ENCODE results near the gene PPBP. TPM values are rescaled to one million over a fixed set of nuclear protein-coding genes. Genes with fewer than 3 reads are reported as not detected.
"Not testable (repeated sequence)": the region's sequence is repeated elsewhere in the genome, so short reads cannot be mapped to it uniquely, and the experiment has no call there.

Gene PPBP
- total RNA-seq, 1 experiment from 2014 or later: not detected

DNA sequence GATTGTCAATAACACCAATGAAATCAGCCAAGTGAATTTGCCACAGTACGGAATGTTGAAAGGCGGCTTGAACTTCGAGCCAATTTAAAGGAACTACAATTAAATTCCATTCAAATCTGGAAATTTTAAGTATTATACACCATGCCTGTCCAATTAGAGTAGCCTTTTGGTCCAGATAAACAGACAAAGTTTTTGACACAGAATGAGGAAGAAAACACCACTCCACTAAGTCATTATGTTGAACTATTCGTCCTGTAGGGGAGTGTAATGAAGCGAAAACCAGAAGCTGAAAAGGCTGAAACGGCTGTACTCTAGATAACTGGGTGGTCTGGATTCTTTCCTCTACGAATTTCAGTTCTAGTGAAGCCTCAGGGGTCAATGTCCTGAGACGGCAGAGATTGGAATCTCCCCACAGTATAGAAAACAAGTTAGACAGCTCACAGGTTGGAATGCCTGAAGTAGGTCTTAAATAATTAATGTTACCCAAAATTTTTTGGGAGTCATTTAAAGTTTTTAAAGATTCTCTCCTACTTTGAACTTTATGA, 37.5 kb downstream of the PPBP start:
- DNase-seq (ENCODE audit: low read depth in 1 of 2, low spot score in 2 of 2); H3K27ac ChIP-seq; H3K27me3 ChIP-seq (replicated peaks); H3K4me1 ChIP-seq (replicated peaks); H3K4me3 ChIP-seq; H3K36me3 ChIP-seq; H3K9me3 ChIP-seq (replicated peaks): not testable (repeated sequence)

DNA sequence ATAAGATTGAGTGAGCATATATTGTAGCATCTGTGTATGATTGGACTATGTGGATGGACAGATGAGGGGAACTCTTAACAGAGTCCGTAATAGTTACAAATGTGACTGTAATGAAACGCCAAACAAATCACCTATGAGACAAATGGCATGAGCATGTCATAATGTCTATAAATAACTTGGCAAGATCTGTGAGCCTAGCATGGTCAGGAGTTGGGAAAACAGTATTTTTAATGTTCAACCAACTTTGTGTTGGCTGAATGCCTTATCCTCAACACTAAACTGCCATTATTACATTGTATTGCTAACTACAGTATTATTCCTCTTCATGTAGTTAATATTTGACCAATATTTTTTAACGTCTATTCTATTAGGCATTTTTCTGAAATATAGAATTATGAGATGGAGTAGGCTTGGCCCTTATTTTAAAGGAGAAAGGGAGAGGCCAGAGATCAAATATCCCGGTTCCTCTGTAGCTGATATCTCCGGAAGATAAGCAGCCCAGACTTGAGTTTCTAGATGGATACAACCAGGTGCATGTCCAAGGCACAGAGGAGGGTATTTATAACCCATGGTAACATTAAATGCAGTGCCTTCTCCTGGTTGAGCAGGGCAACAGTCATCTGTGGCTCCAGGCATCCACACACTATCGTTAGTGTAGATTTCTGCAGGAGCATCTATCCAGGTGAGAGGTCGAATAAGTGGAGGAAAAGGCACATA, 38.8 kb downstream of the PPBP start:
- no peaks in the 10 kb centered on the region for H3K9me3 ChIP-seq (replicated peaks)
- no peaks in the 10 kb centered on the region for H3K36me3 ChIP-seq
- DNase-seq (ENCODE audit: low read depth in 1 of 2, low spot score in 2 of 2): no peak
- no peaks in the 10 kb centered on the region for H3K4me1 ChIP-seq (replicated peaks)
- no peak overlapping the region for H3K27ac ChIP-seq
- H3K27me3 ChIP-seq (replicated peaks): peaks cover 7% of the 10 kb centered on the region; the same call in 1 of the 2 replicates
- no peak overlapping the region for H3K4me3 ChIP-seq

DNA sequence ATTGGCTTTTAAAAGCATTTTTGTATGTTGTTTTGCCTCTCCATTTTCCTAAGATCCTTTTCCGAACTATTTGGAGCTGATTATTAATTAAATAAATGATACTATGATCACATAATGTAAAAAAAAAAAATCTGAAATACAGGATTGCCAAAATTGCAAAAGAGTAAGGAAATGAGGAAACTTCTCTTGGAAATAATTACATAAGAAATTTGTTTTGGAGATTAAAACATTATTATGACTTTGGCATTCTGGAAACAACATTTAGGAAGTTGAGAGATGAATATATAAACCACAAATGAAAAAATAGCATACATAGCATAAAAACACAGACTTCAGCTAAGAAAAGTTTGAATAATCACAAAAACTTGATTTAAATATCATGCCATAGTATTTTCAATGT, 39.7 kb downstream of the PPBP start:
- DNase-seq (ENCODE audit: low read depth in 1 of 2, low spot score in 2 of 2): no peak
- H3K27ac ChIP-seq: no peak overlapping the region
- H3K4me3 ChIP-seq: no peak overlapping the region
- H3K9me3 ChIP-seq (replicated peaks): no peaks in the 10 kb centered on the region
- no peaks in the 10 kb centered on the region for H3K36me3 ChIP-seq
- H3K27me3 ChIP-seq (replicated peaks): peaks cover 7% of the 10 kb centered on the region; the same call in 1 of the 2 replicates
- H3K4me1 ChIP-seq (replicated peaks): no peaks in the 10 kb centered on the region

DNA sequence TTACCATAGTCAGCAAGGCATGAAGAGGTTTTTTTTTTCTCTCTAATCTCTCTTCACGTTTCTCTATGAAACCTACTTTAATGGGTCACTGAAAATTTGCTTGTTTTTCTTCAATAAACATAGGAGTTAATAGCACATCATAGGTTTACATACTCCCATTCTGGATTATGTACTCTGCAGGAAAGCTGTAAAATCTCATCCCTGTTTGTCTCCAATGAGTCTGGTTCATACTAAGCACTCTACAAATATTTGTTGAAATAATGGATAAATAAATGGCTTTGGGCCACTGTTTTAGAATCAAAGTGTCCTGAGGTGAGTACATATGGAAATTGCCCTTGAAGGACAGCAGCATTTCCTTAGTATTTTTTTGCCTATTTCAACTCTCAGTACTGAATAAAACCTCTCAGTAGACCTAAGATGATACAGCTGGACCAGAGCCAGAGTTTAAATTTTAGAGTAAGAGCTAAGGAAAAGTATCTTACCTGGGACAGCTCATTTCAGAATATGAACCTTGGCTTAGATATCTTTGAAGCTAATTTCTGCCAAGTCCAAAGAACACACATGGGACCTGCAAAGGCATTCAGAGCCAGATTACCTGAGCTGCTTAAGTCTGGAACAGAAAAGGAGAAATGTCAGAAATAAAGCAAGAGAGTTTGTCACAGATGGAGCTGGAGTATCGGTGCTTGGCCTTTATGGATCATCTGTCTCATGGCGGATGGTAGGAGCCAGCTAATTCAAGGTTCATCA, 40.6 kb downstream of the PPBP start:
- Histone ChIP-seq H3K4me1 (replicated peaks) (no peaks in the 10 kb centered on the region), H3K27me3 (replicated peaks) (peaks cover 10% of the 10 kb centered on the region; the same call in 1 of the 2 replicates), H3K4me3 (no peak overlapping the region), H3K27ac (no peak overlapping the region), H3K36me3 (no peaks in the 10 kb centered on the region), H3K9me3 (replicated peaks) (no peaks in the 10 kb centered on the region)
- no peak for DNase-seq (ENCODE audit: low read depth in 1 of 2, low spot score in 2 of 2)

DNA sequence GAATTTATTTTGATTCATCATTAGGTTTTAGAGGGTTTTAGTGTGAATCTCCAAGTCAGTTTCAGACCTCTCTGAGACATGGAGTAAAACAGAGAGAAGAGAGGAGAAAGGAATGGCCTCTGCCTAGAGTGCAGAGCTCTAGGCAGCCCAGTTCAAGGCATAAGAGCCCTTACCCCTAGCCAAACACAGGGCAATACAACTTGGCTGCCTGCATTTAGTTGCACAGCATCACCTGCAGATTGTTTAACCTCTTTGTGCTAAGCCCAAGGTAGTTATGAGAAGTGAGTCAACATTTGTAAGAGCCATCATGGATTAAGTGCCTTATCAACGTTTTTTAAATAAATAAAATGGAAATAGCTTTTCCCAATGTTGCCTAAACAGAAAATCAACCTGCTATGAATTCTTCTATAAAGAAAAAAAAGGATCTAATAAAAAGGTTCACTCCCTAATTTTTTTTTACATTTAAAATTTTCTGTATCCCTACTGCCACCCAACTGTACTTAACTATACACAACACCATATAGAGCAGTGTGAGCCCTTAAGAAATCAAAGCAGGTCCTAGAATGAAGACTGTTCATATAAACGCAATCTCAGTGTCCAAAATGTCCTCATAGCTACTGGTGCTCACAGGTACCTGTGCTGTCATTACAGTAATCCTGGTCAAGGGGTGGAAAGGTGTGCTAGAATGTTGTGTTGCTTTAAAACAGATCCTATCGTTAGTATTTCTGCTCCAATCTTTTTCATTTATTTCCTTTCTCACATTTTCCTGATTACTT, 42.1 kb downstream of the PPBP start:
- Histone ChIP-seq H3K27me3 (replicated peaks) (peaks cover 12% of the 10 kb centered on the region; the same call in 1 of the 2 replicates), H3K4me1 (replicated peaks) (no peaks in the 10 kb centered on the region), H3K4me3 (no peak overlapping the region), H3K36me3 (no peaks in the 10 kb centered on the region), H3K9me3 (replicated peaks) (no peaks in the 10 kb centered on the region), H3K27ac (no peak overlapping the region)
- DNase-seq (ENCODE audit: low read depth in 1 of 2, low spot score in 2 of 2): no peak

DNA sequence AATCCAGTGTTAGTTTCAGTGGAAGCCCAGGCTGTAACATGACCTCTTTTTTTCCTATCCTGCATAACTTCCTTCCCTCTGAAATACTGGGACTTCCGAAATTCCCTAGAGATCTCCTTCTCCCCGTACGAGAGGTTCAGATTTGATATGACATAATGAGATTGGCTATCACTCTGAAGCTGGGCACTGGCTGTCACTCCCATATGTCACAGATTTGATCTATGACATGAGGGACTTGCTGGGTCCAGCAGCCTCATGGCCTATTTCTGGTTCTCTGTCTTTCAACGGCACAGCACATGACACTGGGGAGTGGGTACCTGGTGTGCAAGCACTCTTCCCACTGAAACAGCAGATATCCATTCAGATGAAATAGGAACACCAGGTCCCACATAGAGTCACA, 42.9 kb downstream of the PPBP start:
- no peaks in the 10 kb centered on the region for H3K9me3 ChIP-seq (replicated peaks)
- DNase-seq (ENCODE audit: low read depth in 1 of 2, low spot score in 2 of 2): no peak
- H3K4me1 ChIP-seq (replicated peaks): no peaks in the 10 kb centered on the region
- H3K36me3 ChIP-seq: no peaks in the 10 kb centered on the region
- peaks cover 12% of the 10 kb centered on the region for H3K27me3 ChIP-seq (replicated peaks)
- no peak overlapping the region for H3K4me3 ChIP-seq
- H3K27ac ChIP-seq: no peak overlapping the region

DNA sequence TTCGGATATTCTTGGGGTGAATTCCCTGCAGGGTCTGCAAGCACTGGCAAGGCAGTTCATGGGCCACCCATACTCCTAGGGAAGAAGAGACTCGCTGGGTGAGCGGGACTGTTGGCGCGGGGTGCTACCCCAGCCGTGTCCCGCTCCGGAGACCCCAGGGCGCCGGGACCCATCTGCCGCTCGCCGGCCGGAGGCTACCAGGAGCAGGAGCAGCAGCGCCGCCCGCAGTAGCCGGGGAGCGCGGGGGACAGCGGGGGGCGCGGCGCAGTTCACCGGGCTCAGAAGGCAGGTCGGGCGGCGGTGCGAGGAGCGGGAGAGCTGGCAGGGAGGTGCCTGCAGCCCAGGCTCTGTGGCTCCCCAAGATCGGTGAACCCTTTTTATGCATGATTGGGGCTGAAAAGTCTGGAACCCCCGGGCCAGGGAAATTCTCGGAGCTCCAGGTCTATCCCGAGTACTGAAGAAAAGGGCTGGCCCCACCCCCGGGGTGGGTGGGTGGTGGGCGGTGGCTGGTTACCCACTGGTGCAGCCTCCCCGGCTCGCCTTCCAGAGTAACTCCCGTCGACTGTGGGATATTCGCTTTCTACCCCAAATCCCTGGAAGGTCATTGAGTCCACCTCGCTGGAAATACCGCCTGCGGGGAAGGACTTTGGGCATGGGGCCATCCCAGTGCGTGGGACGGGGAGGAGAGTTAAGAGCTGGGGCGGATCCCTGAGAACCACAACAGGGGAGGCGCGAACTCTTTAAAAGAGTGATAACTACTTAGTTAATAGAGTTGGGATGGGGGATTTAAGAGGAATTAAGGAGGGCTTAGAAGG, 43.7 kb downstream of the PPBP start:
- no peak for DNase-seq (ENCODE audit: low read depth in 1 of 2, low spot score in 2 of 2)
- no peak overlapping the region for H3K4me3 ChIP-seq
- H3K4me1 ChIP-seq (replicated peaks): no peaks in the 10 kb centered on the region
- no peak overlapping the region for H3K27ac ChIP-seq
- H3K27me3 ChIP-seq (replicated peaks): peaks cover 12% of the 10 kb centered on the region
- no peaks in the 10 kb centered on the region for H3K36me3 ChIP-seq
- no peaks in the 10 kb centered on the region for H3K9me3 ChIP-seq (replicated peaks)

DNA sequence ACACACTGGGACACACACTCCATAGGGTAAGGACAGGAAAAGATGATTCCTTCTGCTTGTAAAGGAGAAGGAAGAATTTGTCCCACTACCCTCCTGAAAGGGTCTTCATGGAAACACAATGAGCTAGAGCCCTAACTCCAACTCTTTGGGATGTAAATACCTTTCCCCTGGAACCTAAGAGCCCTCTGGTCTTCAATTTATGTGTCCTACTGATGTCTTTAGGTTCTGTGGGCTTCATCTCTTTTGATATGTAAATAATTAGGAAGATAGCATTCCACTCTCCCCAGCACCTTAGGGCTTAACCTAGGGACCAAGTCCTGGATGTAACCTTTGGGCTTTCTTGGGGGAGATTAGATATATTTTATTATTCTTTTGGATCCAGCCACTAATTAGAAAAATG, 44.4 kb downstream of the PPBP start:
- H3K4me1 ChIP-seq (replicated peaks): no peaks in the 10 kb centered on the region
- no peak overlapping the region for H3K27ac ChIP-seq
- no peaks in the 10 kb centered on the region for H3K9me3 ChIP-seq (replicated peaks)
- H3K36me3 ChIP-seq: no peaks in the 10 kb centered on the region
- H3K4me3 ChIP-seq: no peak overlapping the region
- DNase-seq (ENCODE audit: low read depth in 1 of 2, low spot score in 2 of 2): no peak
- H3K27me3 ChIP-seq (replicated peaks): peaks cover 6% of the 10 kb centered on the region

DNA sequence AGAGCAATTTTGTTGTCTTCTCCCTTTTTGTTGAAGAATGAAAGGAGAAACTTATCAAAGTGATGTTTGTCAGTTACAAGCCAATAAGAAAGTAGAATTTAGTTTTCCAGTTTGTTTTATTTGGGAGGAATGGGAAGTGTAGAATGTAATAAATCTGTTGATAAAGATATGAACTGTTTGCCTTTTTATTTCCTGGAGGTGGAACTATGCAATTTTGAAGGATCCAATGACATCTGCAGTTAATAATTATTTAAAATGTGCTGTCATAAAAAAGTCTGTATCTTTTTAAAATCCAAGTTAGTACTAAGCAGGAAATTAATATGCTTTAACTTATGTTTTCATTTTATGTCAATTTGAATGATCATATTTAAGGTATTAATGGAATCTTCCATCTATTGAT, 51.0 kb downstream of the PPBP start:
- Histone ChIP-seq H3K27ac (no peak overlapping the region), H3K36me3 (no peaks in the 10 kb centered on the region), H3K4me1 (replicated peaks) (no peaks in the 10 kb centered on the region), H3K4me3 (no peak overlapping the region), H3K9me3 (replicated peaks) (no peaks in the 10 kb centered on the region), H3K27me3 (replicated peaks) (no peaks in the 10 kb centered on the region; the same call in 1 of the 2 replicates)
- no peak for DNase-seq (ENCODE audit: low read depth in 1 of 2, low spot score in 2 of 2)

Other genes starting within 250 kb of the PPBP start
- 19.7 and 26.4 TPM in 2 replicates for gene CXCL8, start 247.6 kb downstream of the PPBP start, total RNA-seq (2014; rRNA removed; shearing (Covaris generic))
- not detected in 2 replicates for gene CXCL6, start 151.5 kb downstream of the PPBP start, total RNA-seq (2014; rRNA removed; shearing (Covaris generic))
- not detected in 2 replicates for gene PF4V1, start 134.9 kb downstream of the PPBP start, total RNA-seq (2014; rRNA removed; shearing (Covaris generic))
- 0.38 and 2.3 TPM in 2 replicates for gene CXCL1, start 118.8 kb downstream of the PPBP start, total RNA-seq (2014; rRNA removed; shearing (Covaris generic))
- gene PF4, start 6.2 kb downstream of the PPBP start, total RNA-seq (2014; rRNA removed; shearing (Covaris generic)): not detected in 2 replicates
- 0.47 TPM in 1 of 2 replicates, not detected in the other for gene CXCL5, start 10.5 kb upstream of the PPBP start, total RNA-seq (2014; rRNA removed; shearing (Covaris generic))
- 0.34 TPM in 1 of 2 replicates, not detected in the other for gene CXCL3, start 50.5 kb upstream of the PPBP start, total RNA-seq (2014; rRNA removed; shearing (Covaris generic))
- 0.16 TPM in 1 of 2 replicates, not detected in the other for gene CXCL2, start 111.0 kb upstream of the PPBP start, total RNA-seq (2014; rRNA removed; shearing (Covaris generic))
- gene MTHFD2L, start 169.9 kb upstream of the PPBP start, total RNA-seq (2014; rRNA removed; shearing (Covaris generic)): 3.8 and 8.4 TPM in 2 replicates